BLaER1 treated with 17β-estradiol and CSF1 and Interleukin-3, amounts not matched to agents 10 nM and 100 nM (cell line): ENCODE measurements around the gene ANKS1B.

ENCODE experiments used
- H3K27ac ChIP-seq, 11 experiments: shearing (Covaris generic); formaldehyde crosslinking; 2 replicates each; pipeline ENCODE4 v1.8.1; 2022
- H3K27me3 ChIP-seq, 11 experiments: shearing (Covaris generic); formaldehyde crosslinking; 2 replicates each; pipeline ENCODE4 v1.8.1; 2022
- H3K36me3 ChIP-seq, 11 experiments: shearing (Covaris generic); formaldehyde crosslinking; 2 replicates each; pipeline ENCODE4 v1.8.1; 2022
- H3K4me1 ChIP-seq, 10 experiments: shearing (Covaris generic); formaldehyde crosslinking; 2 replicates each; pipeline ENCODE4 v1.8.1; 2022
- H3K4me2 ChIP-seq, 11 experiments: shearing (Covaris generic); formaldehyde crosslinking; 2 replicates each; pipeline ENCODE4 v1.8.1; 2022
- H3K4me3 ChIP-seq, 10 experiments: shearing (Covaris generic); formaldehyde crosslinking; 2 replicates each; pipeline ENCODE4 v1.8.1; 2022
- H3K9ac ChIP-seq, 11 experiments: shearing (Covaris generic); formaldehyde crosslinking; 2 replicates each; pipeline ENCODE4 v1.8.1; 2022
- H3K9me3 ChIP-seq, 11 experiments: shearing (Covaris generic); formaldehyde crosslinking; replicated peaks in 1 of 11; 2 replicates each; pipeline ENCODE4 v1.8.1; 2022
- H4K20me1 ChIP-seq, 11 experiments: shearing (Covaris generic); formaldehyde crosslinking; 2 replicates each; pipeline ENCODE4 v1.8.1; 2022
- Cebpa-rat ChIP-seq, 11 experiments: shearing (Covaris generic); IDR thresholded peaks; 2 replicates each; pipeline ENCODE4 v1.8.1; 2022

Gene ANKS1B

DNA sequence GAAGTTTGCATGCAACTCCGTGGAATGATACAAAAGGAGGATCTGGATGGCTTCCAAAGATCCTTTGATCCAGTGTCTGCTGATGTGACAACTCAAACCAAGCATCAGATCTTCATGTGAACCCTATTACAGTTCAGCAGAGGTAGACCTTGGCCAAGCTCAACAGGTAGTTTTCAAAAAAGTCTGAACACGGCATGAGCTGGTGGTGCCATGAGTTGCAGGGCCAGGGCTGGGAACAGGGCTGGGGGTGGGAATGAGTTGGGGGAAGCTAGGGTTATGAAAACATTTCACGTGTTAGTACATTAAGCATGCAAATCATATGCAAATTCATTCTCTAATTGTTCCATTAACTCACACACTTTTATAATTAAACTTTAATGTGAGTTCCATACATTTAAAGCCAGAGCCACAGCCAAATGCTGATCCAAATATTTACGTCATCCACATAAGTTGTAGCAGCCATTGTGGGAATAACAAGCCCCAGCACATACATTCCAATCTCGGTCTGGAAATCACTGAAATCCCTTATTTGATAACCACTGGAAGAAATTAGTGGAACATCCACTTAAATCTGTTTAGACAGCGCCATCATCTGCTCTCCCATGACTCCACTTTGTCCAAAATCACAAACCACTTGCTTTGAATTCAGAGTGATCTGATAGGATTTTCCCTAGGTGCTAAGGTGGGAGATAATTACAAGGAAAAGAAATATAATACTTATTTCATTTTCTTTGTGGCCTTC is 1181.1 kb downstream of the ANKS1B start:
- no peak overlapping the region for H3K27ac ChIP-seq
- no peak overlapping the region for H3K9ac ChIP-seq
- 0 out of 22 replicates have a peak, but pooled peaks cover 0 to 7% (median 0%) of the 10 kb centered on the region in 11 experiments for H3K36me3 ChIP-seq
- no peaks in the 10 kb centered on the region; a peak in 1 of 20 replicates for H3K4me1 ChIP-seq
- no peak overlapping the region for H3K4me3 ChIP-seq
- no peak overlapping the region for H3K4me2 ChIP-seq
- H4K20me1 ChIP-seq: no peaks in the 10 kb centered on the region
- H3K27me3 ChIP-seq: no peaks in the 10 kb centered on the region
- no peak for TF ChIP-seq Cebpa-rat (IDR thresholded peaks at IDR 0.05)
- no peaks in the 10 kb centered on the region for H3K9me3 ChIP-seq

GRCh38 chr12:98799822-98800221 is 1184.9 kb downstream of the ANKS1B start:
- no peaks in the 10 kb centered on the region for H3K9me3 ChIP-seq
- H3K4me3 ChIP-seq: no peak overlapping the region
- H3K36me3 ChIP-seq: peaks cover 0 to 7% (median 0%) of the 10 kb centered on the region in 11 experiments; a peak in 1 of 22 replicates
- no peak overlapping the region for H3K4me2 ChIP-seq
- no peak overlapping the region for H3K27ac ChIP-seq
- H4K20me1 ChIP-seq: no peaks in the 10 kb centered on the region
- H3K4me1 ChIP-seq: no peaks in the 10 kb centered on the region; a peak in 1 of 20 replicates
- no peak overlapping the region for H3K9ac ChIP-seq
- H3K27me3 ChIP-seq: no peaks in the 10 kb centered on the region
- no peak for TF ChIP-seq Cebpa-rat (IDR thresholded peaks at IDR 0.05)

GRCh38 chr12:98799146-98799810 is 1185.5 kb downstream of the ANKS1B start:
- Histone ChIP-seq H3K4me1 (no peaks in the 10 kb centered on the region; a peak in 1 of 20 replicates), H3K27me3 (no peaks in the 10 kb centered on the region), H3K27ac (no peak overlapping the region), H3K36me3 (peaks cover 0 to 7% (median 0%) of the 10 kb centered on the region in 11 experiments; a peak in 1 of 22 replicates), H4K20me1 (no peaks in the 10 kb centered on the region), H3K9ac (no peak overlapping the region), H3K4me3 (no peak overlapping the region), H3K4me2 (no peak overlapping the region), H3K9me3 (no peaks in the 10 kb centered on the region)
- TF ChIP-seq Cebpa-rat (IDR thresholded peaks at IDR 0.05): no peak

DNA sequence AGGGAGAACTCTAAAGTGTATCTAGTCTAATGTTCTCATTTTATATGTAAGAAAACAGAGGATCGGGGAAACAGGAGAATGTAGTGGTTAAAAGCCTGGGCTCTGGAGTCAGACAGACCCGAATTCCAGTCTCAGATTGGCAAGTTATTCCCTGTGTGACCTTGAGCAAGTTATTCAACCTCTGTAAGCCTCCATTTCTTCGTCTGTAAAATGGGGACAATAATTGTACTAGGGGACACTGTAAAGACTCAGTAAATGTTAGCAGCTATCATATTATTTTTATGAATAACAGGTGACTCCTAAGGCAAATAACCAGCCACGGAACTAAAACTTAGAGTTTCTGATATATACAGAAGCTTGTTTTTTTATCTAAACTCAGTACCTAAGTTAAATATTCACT is 1187.5 kb downstream of the ANKS1B start:
- Histone ChIP-seq H4K20me1 (no peaks in the 10 kb centered on the region), H3K9me3 (no peaks in the 10 kb centered on the region), H3K36me3 (peaks cover 0 to 13% (median 0%) of the 10 kb centered on the region in 11 experiments; a peak in 3 of 22 replicates), H3K4me2 (no peak overlapping the region), H3K9ac (no peak overlapping the region), H3K4me3 (no peak overlapping the region), H3K27me3 (no peaks in the 10 kb centered on the region), H3K27ac (no peak overlapping the region), H3K4me1 (no peaks in the 10 kb centered on the region; a peak in 1 of 20 replicates)
- no peak for TF ChIP-seq Cebpa-rat (IDR thresholded peaks at IDR 0.05)

DNA sequence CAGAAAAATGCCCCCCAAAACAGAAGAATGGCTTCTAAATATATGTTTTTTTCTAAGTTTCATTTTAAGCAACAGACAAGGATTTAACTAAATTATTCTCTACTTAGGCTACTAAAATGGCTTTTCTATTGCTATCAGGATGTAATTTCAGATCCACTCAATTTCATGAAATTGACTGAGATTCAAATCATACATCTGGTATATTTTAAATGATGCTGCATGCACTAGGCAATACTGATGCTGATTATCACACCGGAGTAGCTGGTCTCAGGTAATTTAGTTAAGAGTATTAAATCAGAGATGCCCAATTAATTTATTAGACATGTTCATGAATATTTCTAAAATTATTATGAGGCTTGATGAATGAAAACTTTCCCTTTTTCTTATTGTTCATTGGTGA is 1188.0 kb downstream of the ANKS1B start:
- no peaks in the 10 kb centered on the region; a peak in 1 of 20 replicates for H3K4me1 ChIP-seq
- no peak for TF ChIP-seq Cebpa-rat (IDR thresholded peaks at IDR 0.05)
- H3K9me3 ChIP-seq: no peaks in the 10 kb centered on the region
- no peak overlapping the region for H3K4me2 ChIP-seq
- H3K9ac ChIP-seq: no peak overlapping the region
- no peak overlapping the region for H3K27ac ChIP-seq
- H3K27me3 ChIP-seq: no peaks in the 10 kb centered on the region
- H3K36me3 ChIP-seq: peaks cover 0 to 13% (median 0%) of the 10 kb centered on the region in 11 experiments; a peak in 3 of 22 replicates
- H4K20me1 ChIP-seq: no peaks in the 10 kb centered on the region
- H3K4me3 ChIP-seq: no peak overlapping the region

GRCh38 chr12:98793121-98793520 is 1191.6 kb downstream of the ANKS1B start:
- H3K9ac ChIP-seq: no peak overlapping the region
- no peaks in the 10 kb centered on the region for H3K27me3 ChIP-seq
- H3K27ac ChIP-seq: no peak overlapping the region
- peaks cover 0 to 35% (median 7%) of the 10 kb centered on the region in 11 experiments; a peak in 11 of 22 replicates for H3K36me3 ChIP-seq
- no peaks in the 10 kb centered on the region for H3K9me3 ChIP-seq
- no peak overlapping the region for H3K4me3 ChIP-seq
- no peaks in the 10 kb centered on the region for H4K20me1 ChIP-seq
- no peaks in the 10 kb centered on the region for H3K4me1 ChIP-seq
- no peak for TF ChIP-seq Cebpa-rat (IDR thresholded peaks at IDR 0.05)
- H3K4me2 ChIP-seq: no peak overlapping the region

DNA sequence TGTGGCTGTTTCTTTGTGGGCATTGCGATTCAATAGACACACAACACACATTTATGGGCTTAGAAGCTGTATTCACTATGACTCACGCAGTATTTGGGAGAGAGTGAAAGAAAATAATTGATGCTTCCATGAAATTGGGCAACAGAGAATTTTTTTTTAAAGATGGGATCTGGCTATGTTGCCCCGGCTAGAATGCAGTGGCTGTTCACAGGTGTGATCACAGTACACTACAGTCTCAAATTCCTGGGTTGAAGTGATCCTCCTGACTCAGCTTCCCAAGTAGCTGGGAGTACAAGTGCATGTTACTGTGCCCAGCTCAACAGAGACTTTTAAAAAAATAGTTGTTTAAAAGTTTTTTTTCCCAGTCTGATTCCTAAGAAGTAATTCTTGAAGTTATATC is 1193.3 kb downstream of the ANKS1B start:
- no peak overlapping the region for H3K4me2 ChIP-seq
- no peak for TF ChIP-seq Cebpa-rat (IDR thresholded peaks at IDR 0.05)
- H3K4me3 ChIP-seq: no peak overlapping the region
- H3K9ac ChIP-seq: no peak overlapping the region
- no peaks in the 10 kb centered on the region for H3K4me1 ChIP-seq
- no peaks in the 10 kb centered on the region for H3K9me3 ChIP-seq
- no peak overlapping the region for H3K27ac ChIP-seq
- H3K36me3 ChIP-seq: peaks cover 0 to 46% (median 10%) of the 10 kb centered on the region in 11 experiments; a peak in 11 of 22 replicates
- H3K27me3 ChIP-seq: no peaks in the 10 kb centered on the region
- H4K20me1 ChIP-seq: no peaks in the 10 kb centered on the region

GRCh38 chr12:98788396-98788795 is 1196.3 kb downstream of the ANKS1B start:
- peaks cover 0 to 67% (median 31%) of the 10 kb centered on the region in 11 experiments; a peak in 13 of 22 replicates for H3K36me3 ChIP-seq
- H3K9ac ChIP-seq: no peak overlapping the region
- no peak overlapping the region for H3K4me2 ChIP-seq
- no peak overlapping the region for H3K27ac ChIP-seq
- H4K20me1 ChIP-seq: no peaks in the 10 kb centered on the region
- no peaks in the 10 kb centered on the region for H3K27me3 ChIP-seq
- no peaks in the 10 kb centered on the region for H3K4me1 ChIP-seq
- TF ChIP-seq Cebpa-rat (IDR thresholded peaks at IDR 0.05): no peak
- no peak overlapping the region for H3K4me3 ChIP-seq
- H3K9me3 ChIP-seq: no peaks in the 10 kb centered on the region

GRCh38 chr12:98786653-98787052 is 1198.1 kb downstream of the ANKS1B start:
- no peak for TF ChIP-seq Cebpa-rat (IDR thresholded peaks at IDR 0.05)
- no peak overlapping the region for H3K9ac ChIP-seq
- H3K9me3 ChIP-seq: no peaks in the 10 kb centered on the region
- H3K27ac ChIP-seq: no peak overlapping the region
- H3K4me3 ChIP-seq: no peak overlapping the region
- no peaks in the 10 kb centered on the region for H3K27me3 ChIP-seq
- H3K4me2 ChIP-seq: no peak overlapping the region
- H3K36me3 ChIP-seq: peaks cover 0 to 77% (median 39%) of the 10 kb centered on the region in 11 experiments; a peak in 13 of 22 replicates
- H4K20me1 ChIP-seq: no peaks in the 10 kb centered on the region
- H3K4me1 ChIP-seq: no peaks in the 10 kb centered on the region
